Activated naive CD8-positive, alpha-beta T cell treated with anti-CD3 and anti-CD28 coated beads, Interleukin-2, amount 10 ng/mL, durations not matched to agents 7 days and 5 days (primary cell): ENCODE data around the gene PRDM16. TPM values are rescaled to one million over a fixed set of nuclear protein-coding genes. Genes with fewer than 3 reads are reported as not detected.

Experiments used
- ATAC-seq: fragments of 150-1000 bp; cut with Tn5 transposase; one replicate; pipeline ENCODE4 v1.10.0; 2021; ENCODE audit warnings: low read depth, moderate library complexity
- POLR2A ChIA-PET: fragments of 350-600 bp; sonication (Branson Sonifier 250); formaldehyde crosslinking; loops from one replicate; lab custom pipeline; 2021; ENCODE audit warnings: antibody characterized with exemption; lab: Charles Lee
- DNase-seq: peaks from one replicate; pipeline ENCODE4 v3.0.0; 2021
- H3K27ac Mint-ChIP-seq: one replicate; pipeline ENCODE4 v1.8.0; 2022; ENCODE audit warnings: mild to moderate bottlenecking, mixed read lengths
- H3K27me3 Mint-ChIP-seq: one replicate; pipeline ENCODE4 v1.8.0; 2022; ENCODE audit warnings: mild to moderate bottlenecking, moderate library complexity, mixed read lengths
- H3K36me3 Mint-ChIP-seq: one replicate; pipeline ENCODE4 v1.8.0; 2021; ENCODE audit warnings: mild to moderate bottlenecking, mixed read lengths
- H3K4me1 Mint-ChIP-seq: one replicate; pipeline ENCODE4 v1.8.0; 2021; ENCODE audit warnings: mixed read lengths
- H3K4me3 Mint-ChIP-seq: one replicate; pipeline ENCODE4 v1.8.0; 2022; ENCODE audit warnings: mild to moderate bottlenecking, moderate library complexity, mixed read lengths
- H3K9me3 Mint-ChIP-seq: one replicate; pipeline ENCODE4 v1.8.0; 2021; ENCODE audit warnings: mixed read lengths
- total RNA-seq, 2 experiments: library from RNA; stranded (reverse); gene quantifications; one replicate each; pipeline ENCODE4 v1.2.3, GENCODE V29; 2021

Gene PRDM16
- total RNA-seq, 2 experiments from 2014 or later: not detected

- Mint-ChIP-seq H3K36me3 (no peaks in the 10 kb centered on the region), H3K4me1 (no peaks in the 10 kb centered on the region), H3K4me3 (no peak overlapping the region), H3K9me3 (no peaks in the 10 kb centered on the region), H3K27me3 (peaks cover 27% of the 10 kb centered on the region), H3K27ac (no peak overlapping the region)
- POLR2A ChIA-PET: no interaction called here
- DNase-seq (no peak), ATAC-seq (no peak)
Measured at GRCh38 chr1:3396411-3396810, 327.4 kb downstream of the PRDM16 start.

GRCh38 chr1:3397311-3397710 lies 328.3 kb downstream of the PRDM16 start:
- H3K4me3 Mint-ChIP-seq: no peak overlapping the region
- H3K27me3 Mint-ChIP-seq: peaks cover 19% of the 10 kb centered on the region
- H3K27ac Mint-ChIP-seq: no peak overlapping the region
- DNase-seq: no peak
- POLR2A ChIA-PET: no interaction called here
- H3K36me3 Mint-ChIP-seq: no peaks in the 10 kb centered on the region
- no peaks in the 10 kb centered on the region for H3K4me1 Mint-ChIP-seq
- no peaks in the 10 kb centered on the region for H3K9me3 Mint-ChIP-seq
- no peak for ATAC-seq

GRCh38 chr1:3398396-3399140 lies 329.6 kb downstream of the PRDM16 start:
- Mint-ChIP-seq H3K27ac (no peak overlapping the region), H3K4me1 (no peaks in the 10 kb centered on the region), H3K4me3 (no peak overlapping the region), H3K36me3 (no peaks in the 10 kb centered on the region), H3K27me3 (peaks cover 6% of the 10 kb centered on the region), H3K9me3 (no peaks in the 10 kb centered on the region)
- DNase-seq: no peak
- no peak for ATAC-seq
- POLR2A ChIA-PET: no interaction called here

- no peak for ATAC-seq
- Mint-ChIP-seq H3K27ac (no peak overlapping the region), H3K4me3 (no peak overlapping the region), H3K36me3 (no peaks in the 10 kb centered on the region), H3K27me3 (peaks cover 4% of the 10 kb centered on the region), H3K4me1 (no peaks in the 10 kb centered on the region), H3K9me3 (no peaks in the 10 kb centered on the region)
- DNase-seq: no peak
- POLR2A ChIA-PET: no interaction called here
Measured at GRCh38 chr1:3399732-3400131, 330.7 kb downstream of the PRDM16 start.

GRCh38 chr1:3401585-3402257 lies 332.7 kb downstream of the PRDM16 start:
- H3K36me3 Mint-ChIP-seq: no peaks in the 10 kb centered on the region
- ATAC-seq: no peak
- DNase-seq: no peak
- H3K27me3 Mint-ChIP-seq: peaks cover 2% of the 10 kb centered on the region
- no peak overlapping the region for H3K4me3 Mint-ChIP-seq
- H3K4me1 Mint-ChIP-seq: no peaks in the 10 kb centered on the region
- no peaks in the 10 kb centered on the region for H3K9me3 Mint-ChIP-seq
- no peak overlapping the region for H3K27ac Mint-ChIP-seq
- POLR2A ChIA-PET: no interaction called here

GRCh38 chr1:3402258-3403010 lies 333.4 kb downstream of the PRDM16 start:
- POLR2A ChIA-PET: no interaction called here
- Mint-ChIP-seq H3K36me3 (no peaks in the 10 kb centered on the region), H3K4me3 (no peak overlapping the region), H3K27me3 (peaks cover 2% of the 10 kb centered on the region), H3K27ac (no peak overlapping the region), H3K9me3 (no peaks in the 10 kb centered on the region), H3K4me1 (no peaks in the 10 kb centered on the region)
- ATAC-seq (no peak), DNase-seq (no peak)

GRCh38 chr1:3403011-3403345 lies 334.0 kb downstream of the PRDM16 start:
- H3K4me1 Mint-ChIP-seq: no peaks in the 10 kb centered on the region
- peaks cover 2% of the 10 kb centered on the region for H3K27me3 Mint-ChIP-seq
- POLR2A ChIA-PET: no interaction called here
- no peaks in the 10 kb centered on the region for H3K9me3 Mint-ChIP-seq
- H3K36me3 Mint-ChIP-seq: no peaks in the 10 kb centered on the region
- no peak for ATAC-seq
- H3K27ac Mint-ChIP-seq: no peak overlapping the region
- DNase-seq: no peak
- no peak overlapping the region for H3K4me3 Mint-ChIP-seq

- Mint-ChIP-seq H3K4me3 (no peak overlapping the region), H3K27me3 (peaks cover 2% of the 10 kb centered on the region), H3K36me3 (no peaks in the 10 kb centered on the region), H3K4me1 (no peaks in the 10 kb centered on the region), H3K27ac (no peak overlapping the region), H3K9me3 (no peaks in the 10 kb centered on the region)
- ATAC-seq: no peak
- POLR2A ChIA-PET: no interaction called here
- no peak for DNase-seq
Measured at GRCh38 chr1:3403388-3404231, 334.6 kb downstream of the PRDM16 start.

- no peak for ATAC-seq
- H3K36me3 Mint-ChIP-seq: no peaks in the 10 kb centered on the region
- H3K27ac Mint-ChIP-seq: no peak overlapping the region
- H3K27me3 Mint-ChIP-seq: peaks cover 2% of the 10 kb centered on the region
- POLR2A ChIA-PET: no interaction called here
- no peaks in the 10 kb centered on the region for H3K4me1 Mint-ChIP-seq
- H3K9me3 Mint-ChIP-seq: no peaks in the 10 kb centered on the region
- H3K4me3 Mint-ChIP-seq: no peak overlapping the region
- no peak for DNase-seq
Measured at GRCh38 chr1:3404301-3404700, 335.3 kb downstream of the PRDM16 start.

GRCh38 chr1:3404801-3405200 lies 335.8 kb downstream of the PRDM16 start:
- Mint-ChIP-seq H3K27me3 (peaks cover 2% of the 10 kb centered on the region), H3K4me3 (no peak overlapping the region), H3K9me3 (no peaks in the 10 kb centered on the region), H3K36me3 (no peaks in the 10 kb centered on the region), H3K27ac (no peak overlapping the region), H3K4me1 (no peaks in the 10 kb centered on the region)
- ATAC-seq (no peak), DNase-seq (no peak)
- POLR2A ChIA-PET: no interaction called here

- POLR2A ChIA-PET: no interaction called here
- no peaks in the 10 kb centered on the region for H3K36me3 Mint-ChIP-seq
- H3K27ac Mint-ChIP-seq: no peak overlapping the region
- no peak overlapping the region for H3K4me3 Mint-ChIP-seq
- DNase-seq (no peak), ATAC-seq (no peak)
- no peaks in the 10 kb centered on the region for H3K4me1 Mint-ChIP-seq
- H3K27me3 Mint-ChIP-seq: peaks cover 2% of the 10 kb centered on the region
- H3K9me3 Mint-ChIP-seq: no peaks in the 10 kb centered on the region
Measured at GRCh38 chr1:3405491-3405890, 336.5 kb downstream of the PRDM16 start.

GRCh38 chr1:3405974-3406867 lies 337.2 kb downstream of the PRDM16 start:
- Mint-ChIP-seq H3K36me3 (no peaks in the 10 kb centered on the region), H3K27ac (no peak overlapping the region), H3K27me3 (peaks cover 2% of the 10 kb centered on the region), H3K9me3 (no peaks in the 10 kb centered on the region), H3K4me3 (no peak overlapping the region), H3K4me1 (no peaks in the 10 kb centered on the region)
- ATAC-seq (no peak), DNase-seq (no peak)
- POLR2A ChIA-PET: no interaction called here
